Effector CD8-positive, alpha-beta T cell (primary cell): ENCODE results near the gene CREB3L4.
"Not testable (repeated sequence)": the region's sequence is repeated elsewhere in the genome, so short reads cannot be mapped to it uniquely, and the experiment has no call there.

Experiments used
- DNase-seq: peaks from one replicate; lab custom pipeline; 2025; lab: John Stamatoyannopoulos, UW

Gene CREB3L4

GRCh38 chr1:153984123-153984894 lies 16.6 kb downstream of the CREB3L4 start:
- no peak for DNase-seq

- DNase-seq = peak; percentile 27
Measured at GRCh38 chr1:153985341-153985912, 17.7 kb downstream of the CREB3L4 start.

- DNase-seq = peak; percentile 35
Measured at GRCh38 chr1:153985941-153986761, 18.4 kb downstream of the CREB3L4 start, which contains the start of gene RAB13. Gene RAB13, minus strand, starts transcription at chr1:153986339. Its CDS starts 103 bp downstream, at chr1:153986236.

GRCh38 chr1:153987621-153988020 lies 19.9 kb downstream of the CREB3L4 start:
- DNase-seq = no peak

- peak; percentile 81 for DNase-seq
Measured at GRCh38 chr1:153990468-153991150, 22.9 kb downstream of the CREB3L4 start, which contains the start of gene RPS27. Gene RPS27, plus strand, starts transcription at chr1:153990762. Its CDS starts 35 bp downstream, at chr1:153990797.

- no peak for DNase-seq
Measured at GRCh38 chr1:153991151-153991630, 23.5 kb downstream of the CREB3L4 start.

GRCh38 chr1:153991806-153992205 lies 24.1 kb downstream of the CREB3L4 start:
- no peak for DNase-seq

- DNase-seq = no peak
Measured at GRCh38 chr1:153995202-153995601, 27.5 kb downstream of the CREB3L4 start.

GRCh38 chr1:153995640-153996039 lies 27.9 kb downstream of the CREB3L4 start:
- DNase-seq = no peak

- DNase-seq = not testable (repeated sequence)
Measured at GRCh38 chr1:153996882-153997281, 29.2 kb downstream of the CREB3L4 start.

GRCh38 chr1:154000420-154000819 lies 32.7 kb downstream of the CREB3L4 start:
- DNase-seq = no peak

GRCh38 chr1:154006136-154006535 lies 38.4 kb downstream of the CREB3L4 start:
- DNase-seq = no peak

- DNase-seq = no peak
Measured at GRCh38 chr1:154012129-154012528, 44.4 kb downstream of the CREB3L4 start.

- DNase-seq = not testable (repeated sequence)
Measured at GRCh38 chr1:154012543-154012942, 44.8 kb downstream of the CREB3L4 start.

- DNase-seq = no peak
Measured at GRCh38 chr1:154014154-154014907, 46.6 kb downstream of the CREB3L4 start.

- DNase-seq = no peak
Measured at GRCh38 chr1:154019269-154019668, 51.6 kb downstream of the CREB3L4 start.

- no peak for DNase-seq
Measured at GRCh38 chr1:154019940-154020339, 52.2 kb downstream of the CREB3L4 start.
